Ovary (tissue), 9 donors: Measurements from ENCODE around the gene DYNLT4. TPM values are rescaled to one million over a fixed set of nuclear protein-coding genes. Genes with fewer than 3 reads are reported as not detected.
"Not testable (repeated sequence)": the region's sequence is repeated elsewhere in the genome, so short reads cannot be mapped to it uniquely, and the experiment has no call there.

ENCODE experiments used
- DNase-seq, 5 donors: peaks; one replicate each; pipeline ENCODE4 v3.0.0-alpha.2; 2019 to 2020
- H3K27ac ChIP-seq, 2 donors: fragments of 200-600 bp; one replicate each; pipeline versions ENCODE4 v1.5.1 to v1.8.0; 2019 to 2022
- H3K27me3 ChIP-seq: fragments of 200-600 bp; one replicate; pipeline ENCODE4 v1.8.0; 2022
- H3K36me3 ChIP-seq: fragments of 200-600 bp; sonication (generic); one replicate; pipeline ENCODE4 v1.5.1; 2019
- H3K4me1 ChIP-seq: one replicate; pipeline ENCODE4 v1.8.1; 2013; ENCODE audit warnings: mild to moderate bottlenecking, moderate library complexity; ENCODE audit not compliant: insufficient read depth
- H3K4me3 ChIP-seq: fragments of 200-600 bp; sonication (generic); one replicate; pipeline ENCODE4 v1.5.1; 2017
- H3K9me3 ChIP-seq, 2 donors: fragments of 200-600 bp in 1 of 2; sonication (generic) in 1 of 2; one replicate each; pipeline versions ENCODE4 v1.5.1 to v1.8.1; 2013 to 2019; ENCODE audit warnings: mild to moderate bottlenecking in 1 of 2, moderate library complexity in 1 of 2
- EP300 ChIP-seq: sonication (generic); formaldehyde crosslinking; IDR thresholded peaks from one replicate; pipeline ENCODE4 v1.6.1; 2017; ENCODE audit warnings: antibody characterized with exemption
- POLR2A ChIP-seq: fragments of 450-650 bp; IDR thresholded peaks from one replicate; pipeline ENCODE4 v1.6.1; 2017; ENCODE audit warnings: antibody characterized with exemption, mild to moderate bottlenecking, moderate library complexity
- WGBS, 3 donors: extraction: QIAGEN DNeasy Blood & Tissue Kit in 1 of 3; methylation state at CpG; one replicate each; pipeline versions ENCODE4 v1.1.5 to v1.1.7; 2013 to 2017; 5-methylcytosine and 5-hydroxymethylcytosine counted together
- intact Hi-C, 4 donors: fragments of 100-400 bp; cut with DNase I; formaldehyde crosslinking; loops; one replicate each; pipeline versions ENCODE4 v1.11.0 to v1.15.1; 2022 to 2023
- polyA plus RNA-seq, 2 donors: library from polyadenylated mRNA; stranded (reverse); fragments of 200-250 nt in 1 of 2; fragments of 350-450 nt in 1 of 2; fragmentation: Illumina TruSeq in 1 of 2; extraction: RNeasy Lipid Tissue Mini Kit (QIAGEN cat#74804) in 1 of 2; gene quantifications; one replicate each; pipeline ENCODE4 v1.2.3, GENCODE V29; 2013 to 2014
- total RNA-seq, 7 donors: library from RNA; depleted of rRNA in 2 of 7; stranded (reverse); fragments of >200 nt in 2 of 7; fragmentation: NEBNext Ultra II Directional in 3 of 7; extraction: Animal tissue kit (Norgen Biotek cat#: 25700) in 3 of 7; gene quantifications; one replicate each; pipeline versions ENCODE4 v1.1.0 to v1.2.4, GENCODE V29; 2016 to 2023
- TF ChIP-seq, protein P1 (sequence below), 3 donors: fragments of 450-650 bp in 2 of 3; fragments of 200-600 bp in 1 of 3; IDR thresholded peaks; one replicate each; pipeline versions ENCODE4 v1.5.1 to v1.8.0; 2016 to 2022; ENCODE audit warnings: antibody characterized with exemption in 3 of 3, mild to moderate bottlenecking in 1 of 3
- donor health status: DM: no; HTN: no; CAD: no; lungs with moderate emphysema.
- donor health status: DM: no; HTN: no; CAD: no.
- donor health status: Bipolar disorder and iron deficiency.
- donor health status: DM: yes; HTN: yes; CAD: no.
- donor health status: DM: no; HTN: no; CAD: no.
- donor health status: DM: yes; HTN: yes; CAD: no.

DYNLT4 gene
- total and polyA plus RNA-seq, 9 donors: 0.22 to 23.7 (median 0.74) TPM; not detected in 1

DNA sequence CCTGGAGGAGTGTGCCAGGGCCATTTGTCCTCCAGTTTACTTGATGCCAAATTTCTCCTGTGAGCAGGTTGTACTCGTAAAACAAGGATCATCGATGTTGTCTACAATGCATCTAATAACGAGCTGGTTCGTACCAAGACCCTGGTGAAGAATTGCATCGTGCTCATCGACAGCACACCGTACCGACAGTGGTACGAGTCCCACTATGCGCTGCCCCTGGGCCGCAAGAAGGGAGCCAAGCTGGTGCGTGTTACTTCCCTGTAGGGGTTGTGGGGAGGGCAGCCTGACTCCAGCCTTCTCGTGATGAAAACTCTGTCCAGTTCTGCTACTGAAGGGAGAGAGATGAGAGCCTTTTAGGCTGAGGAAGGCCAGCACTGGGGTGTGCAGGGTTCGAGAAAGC is 29.6 kb downstream of the DYNLT4 start:
- H3K9me3 ChIP-seq: no peaks in the 10 kb centered on the region
- intact Hi-C loops: no loop called here
- 59 to 70% (median 65%) methylated on average over 14 of the region's 14 CpGs for WGBS, 3 donors
- DNase-seq: no peak
- TF ChIP-seq, protein P1, sequence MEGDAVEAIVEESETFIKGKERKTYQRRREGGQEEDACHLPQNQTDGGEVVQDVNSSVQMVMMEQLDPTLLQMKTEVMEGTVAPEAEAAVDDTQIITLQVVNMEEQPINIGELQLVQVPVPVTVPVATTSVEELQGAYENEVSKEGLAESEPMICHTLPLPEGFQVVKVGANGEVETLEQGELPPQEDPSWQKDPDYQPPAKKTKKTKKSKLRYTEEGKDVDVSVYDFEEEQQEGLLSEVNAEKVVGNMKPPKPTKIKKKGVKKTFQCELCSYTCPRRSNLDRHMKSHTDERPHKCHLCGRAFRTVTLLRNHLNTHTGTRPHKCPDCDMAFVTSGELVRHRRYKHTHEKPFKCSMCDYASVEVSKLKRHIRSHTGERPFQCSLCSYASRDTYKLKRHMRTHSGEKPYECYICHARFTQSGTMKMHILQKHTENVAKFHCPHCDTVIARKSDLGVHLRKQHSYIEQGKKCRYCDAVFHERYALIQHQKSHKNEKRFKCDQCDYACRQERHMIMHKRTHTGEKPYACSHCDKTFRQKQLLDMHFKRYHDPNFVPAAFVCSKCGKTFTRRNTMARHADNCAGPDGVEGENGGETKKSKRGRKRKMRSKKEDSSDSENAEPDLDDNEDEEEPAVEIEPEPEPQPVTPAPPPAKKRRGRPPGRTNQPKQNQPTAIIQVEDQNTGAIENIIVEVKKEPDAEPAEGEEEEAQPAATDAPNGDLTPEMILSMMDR (IDR thresholded peaks at IDR 0.05): no peak
- TF ChIP-seq POLR2A (no peak), EP300 (no peak)
- H3K27ac ChIP-seq: no peak overlapping the region
- H3K27me3 ChIP-seq: no peaks in the 10 kb centered on the region
- no peaks in the 10 kb centered on the region for H3K36me3 ChIP-seq
- H3K4me1 ChIP-seq: peaks cover 5% of the 10 kb centered on the region
- H3K4me3 ChIP-seq: no peak overlapping the region

DNA sequence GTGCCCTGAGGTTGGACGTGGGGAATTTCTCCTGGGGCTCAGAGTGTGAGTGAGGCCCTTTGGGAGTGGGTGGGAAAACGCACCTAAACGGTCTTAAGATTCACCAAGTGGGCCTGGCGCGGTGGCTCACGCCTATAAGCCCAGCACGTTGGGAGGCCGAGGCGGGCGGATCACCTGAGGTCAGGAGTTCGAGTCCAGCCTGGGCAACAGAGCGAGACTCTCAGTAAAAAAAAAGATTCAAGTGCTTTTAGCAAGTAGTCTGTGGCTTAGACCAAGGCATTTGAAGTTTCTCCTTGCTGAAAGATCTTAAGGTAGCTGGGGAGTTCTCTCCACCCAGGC is 30.5 kb downstream of the DYNLT4 start:
- no peak for TF ChIP-seq POLR2A
- TF ChIP-seq EP300: no peak
- TF ChIP-seq, protein P1 (IDR thresholded peaks at IDR 0.05): no peak
- peak overlapping the region; percentile 81 to 94 for H3K27ac ChIP-seq
- H3K4me3 ChIP-seq: peak overlapping the region; percentile 74
- H3K36me3 ChIP-seq: no peaks in the 10 kb centered on the region
- no peak for DNase-seq
- WGBS, 3 donors: 11 to 22% (median 16%) methylated on average over 12 of the region's 12 CpGs
- intact Hi-C loops: no loop called here
- H3K27me3 ChIP-seq: no peaks in the 10 kb centered on the region
- H3K4me1 ChIP-seq: peaks cover 5% of the 10 kb centered on the region
- H3K9me3 ChIP-seq: no peaks in the 10 kb centered on the region

GRCh38 chr1:44775930-44776729 is 31.0 kb downstream of the DYNLT4 start:
- Histone ChIP-seq H3K27ac (peak overlapping the region; percentile 81 to 94), H3K9me3 (no peaks in the 10 kb centered on the region), H3K27me3 (no peaks in the 10 kb centered on the region), H3K36me3 (no peaks in the 10 kb centered on the region), H3K4me3 (peak overlapping the region; percentile 74), H3K4me1 (peaks cover 5% of the 10 kb centered on the region)
- intact Hi-C loops: no loop called here
- DNase-seq: no peak
- TF ChIP-seq POLR2A (no peak), EP300 (no peak)
- TF ChIP-seq, protein P1 (IDR thresholded peaks at IDR 0.05): no peak
- WGBS, 3 donors: 1 to 4% (median 3%) methylated on average over 25 to 36 of the region's 36 CpGs

DNA sequence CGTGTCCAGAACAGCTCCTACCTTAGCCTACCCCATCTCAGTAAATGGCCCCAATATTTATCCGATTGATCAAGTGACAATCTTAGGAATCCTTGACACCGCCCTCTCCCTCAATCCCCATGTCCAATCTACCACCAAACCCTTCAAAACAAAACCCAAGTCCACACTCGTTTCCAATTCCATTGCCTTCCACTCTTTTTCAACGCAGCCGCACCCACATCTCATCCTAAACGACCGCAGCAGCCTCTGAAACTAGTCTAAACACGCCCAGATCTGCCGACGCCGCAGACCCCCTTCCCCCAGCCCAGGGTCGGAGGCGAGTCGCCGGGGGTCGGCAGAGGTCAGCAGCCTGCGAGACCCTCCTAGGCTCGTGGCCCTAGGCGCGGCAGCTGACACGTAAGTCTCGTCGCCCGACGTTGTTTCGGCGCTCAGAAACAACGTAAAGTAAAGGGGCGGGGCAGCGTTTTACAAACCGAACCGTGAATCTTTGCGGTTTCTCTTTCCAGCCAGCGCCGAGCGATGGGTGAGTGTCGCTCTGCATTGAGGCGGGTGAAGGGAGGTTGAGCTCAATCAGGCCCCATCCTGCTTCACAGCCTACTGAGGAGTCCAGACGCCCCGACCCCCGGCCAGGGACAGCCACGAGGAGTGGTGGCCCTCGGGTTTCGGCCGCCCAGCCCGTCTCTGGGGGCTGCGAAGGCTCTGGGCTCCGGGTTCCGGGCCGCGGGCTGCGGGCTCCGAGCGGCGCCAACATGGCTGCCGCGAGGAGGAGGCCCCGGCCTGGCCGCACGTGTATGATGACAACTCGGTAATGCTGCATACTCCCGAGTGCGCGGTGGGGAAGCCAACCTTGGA is 31.8 kb downstream of the DYNLT4 start, which contains the start of gene RPS8:
Gene RPS8 (plus strand): TSS at position 463 of the 852 bp plus-strand sequence. CDS start 57 bp downstream, at position 520.
- peak; percentile 97 for TF ChIP-seq POLR2A
- no peak for TF ChIP-seq EP300
- TF ChIP-seq, protein P1 (IDR thresholded peaks at IDR 0.05): peak in 1 of 3 donors; percentile 23
- WGBS, 3 donors: 0 to 1% (median 0%) methylated on average over 45 to 65 of the region's 65 CpGs
- H3K27me3 ChIP-seq: no peaks in the 10 kb centered on the region
- H3K9me3 ChIP-seq: no peaks in the 10 kb centered on the region
- H3K27ac ChIP-seq: peak within 1 kb of the TSS; percentile 81 to 94
- H3K4me3 ChIP-seq: peak within 1 kb of the TSS; percentile 74
- H3K4me1 ChIP-seq: peaks cover 5% of the 10 kb centered on the region
- intact Hi-C loops: no loop called here
- DNase-seq: peak; percentile 92 to 94 (median 94)
- no peaks in the 10 kb centered on the region for H3K36me3 ChIP-seq

DNA sequence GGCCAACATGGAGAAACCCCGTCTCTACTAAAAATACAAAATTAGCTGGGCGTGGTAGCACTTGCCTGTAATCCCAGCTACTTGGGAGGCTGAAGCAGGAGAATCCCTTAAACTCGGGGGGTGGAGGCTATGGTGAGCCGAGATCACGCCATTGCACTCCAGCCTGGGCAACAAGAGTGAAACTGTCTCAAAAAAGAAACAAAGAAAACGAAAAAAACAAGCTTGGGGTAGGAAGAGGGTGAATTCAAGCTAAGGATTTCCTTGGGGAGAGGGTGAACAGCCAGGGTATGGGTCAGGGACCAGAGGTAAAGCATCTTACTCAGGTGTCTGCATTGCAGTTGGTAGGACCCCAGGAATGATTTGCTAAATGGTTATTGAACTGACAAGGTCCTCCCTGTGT is 40.7 kb downstream of the DYNLT4 start:
- H3K27me3 ChIP-seq, H3K27ac ChIP-seq, DNase-seq, H3K36me3 ChIP-seq, H3K4me3 ChIP-seq, intact Hi-C loops, H3K4me1 ChIP-seq, H3K9me3 ChIP-seq: not testable (repeated sequence)
- 92 to 93% (median 93%) methylated on average over 6 of the region's 6 CpGs for WGBS, 3 donors
